Stimulated activated CD4-positive, alpha-beta T cell treated with anti-CD3 and anti-CD28 coated beads, TNF-alpha, amount 100 ng/mL, for 1 hour (primary cell): Measurements from ENCODE around the gene TMPRSS13.

Source experiments
- DNase-seq, 3 donors: peaks; one replicate each; pipeline ENCODE4 v3.0.0-alpha.2; 2020; ENCODE audit warnings: low read depth in 3 of 3, low spot score in 1 of 3

TMPRSS13 gene

GRCh38 chr11:117914398-117914761, 14.8 kb downstream of the TMPRSS13 start:
- no peak for DNase-seq

GRCh38 chr11:117913736-117914397, 15.3 kb downstream of the TMPRSS13 start:
- DNase-seq = no peak

GRCh38 chr11:117912497-117912896, 16.7 kb downstream of the TMPRSS13 start:
- no peak for DNase-seq

GRCh38 chr11:117911694-117912093, 17.5 kb downstream of the TMPRSS13 start:
- no peak for DNase-seq

- DNase-seq = no peak
Observed at GRCh38 chr11:117910941-117911655, 18.1 kb downstream of the TMPRSS13 start.

GRCh38 chr11:117910525-117910924, 18.7 kb downstream of the TMPRSS13 start:
- DNase-seq = no peak

GRCh38 chr11:117909611-117910382, 19.4 kb downstream of the TMPRSS13 start:
- no peak for DNase-seq

- DNase-seq = no peak
Observed at GRCh38 chr11:117908959-117909610, 20.1 kb downstream of the TMPRSS13 start.

GRCh38 chr11:117908109-117908895, 20.9 kb downstream of the TMPRSS13 start:
- no peak for DNase-seq

- DNase-seq = peak in 2 of 3 donors; percentile 22 to 49
Observed at GRCh38 chr11:117907276-117908108, 21.7 kb downstream of the TMPRSS13 start.

GRCh38 chr11:117906710-117907109, 22.5 kb downstream of the TMPRSS13 start:
- no peak for DNase-seq

GRCh38 chr11:117906126-117906525, 23.1 kb downstream of the TMPRSS13 start:
- no peak for DNase-seq

GRCh38 chr11:117905524-117905923, 23.7 kb downstream of the TMPRSS13 start:
- DNase-seq = no peak

GRCh38 chr11:117903505-117904382, 25.5 kb downstream of the TMPRSS13 start:
- DNase-seq = no peak

GRCh38 chr11:117902001-117902845, 27.0 kb downstream of the TMPRSS13 start:
- no peak for DNase-seq

GRCh38 chr11:117901601-117902000, 27.6 kb downstream of the TMPRSS13 start:
- DNase-seq = no peak

- DNase-seq = no peak
Observed at GRCh38 chr11:117900720-117901440, 28.3 kb downstream of the TMPRSS13 start.
